Measurements from ENCODE around the gene HFM1.

DNA sequence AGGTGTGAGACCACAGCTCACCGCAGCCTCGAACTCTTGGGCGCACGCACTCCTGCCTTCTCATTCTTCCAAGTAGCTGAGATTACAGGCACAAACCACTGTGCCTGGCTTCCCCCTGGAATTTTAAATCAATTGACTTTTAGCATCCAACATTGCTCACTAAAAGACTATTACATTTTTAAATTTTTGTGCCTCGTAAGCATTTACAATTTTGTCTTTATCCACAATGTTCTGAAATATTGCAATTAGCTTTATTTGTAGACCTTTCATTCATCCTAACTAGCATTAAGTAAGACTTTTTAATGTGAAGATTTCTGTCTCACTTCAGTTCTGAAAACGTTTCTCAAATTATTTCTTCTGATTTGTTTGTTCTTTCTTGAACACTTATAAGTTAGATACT is 122.9 kb downstream of the HFM1 start:
- TF ChIP-seq, protein P1, sequence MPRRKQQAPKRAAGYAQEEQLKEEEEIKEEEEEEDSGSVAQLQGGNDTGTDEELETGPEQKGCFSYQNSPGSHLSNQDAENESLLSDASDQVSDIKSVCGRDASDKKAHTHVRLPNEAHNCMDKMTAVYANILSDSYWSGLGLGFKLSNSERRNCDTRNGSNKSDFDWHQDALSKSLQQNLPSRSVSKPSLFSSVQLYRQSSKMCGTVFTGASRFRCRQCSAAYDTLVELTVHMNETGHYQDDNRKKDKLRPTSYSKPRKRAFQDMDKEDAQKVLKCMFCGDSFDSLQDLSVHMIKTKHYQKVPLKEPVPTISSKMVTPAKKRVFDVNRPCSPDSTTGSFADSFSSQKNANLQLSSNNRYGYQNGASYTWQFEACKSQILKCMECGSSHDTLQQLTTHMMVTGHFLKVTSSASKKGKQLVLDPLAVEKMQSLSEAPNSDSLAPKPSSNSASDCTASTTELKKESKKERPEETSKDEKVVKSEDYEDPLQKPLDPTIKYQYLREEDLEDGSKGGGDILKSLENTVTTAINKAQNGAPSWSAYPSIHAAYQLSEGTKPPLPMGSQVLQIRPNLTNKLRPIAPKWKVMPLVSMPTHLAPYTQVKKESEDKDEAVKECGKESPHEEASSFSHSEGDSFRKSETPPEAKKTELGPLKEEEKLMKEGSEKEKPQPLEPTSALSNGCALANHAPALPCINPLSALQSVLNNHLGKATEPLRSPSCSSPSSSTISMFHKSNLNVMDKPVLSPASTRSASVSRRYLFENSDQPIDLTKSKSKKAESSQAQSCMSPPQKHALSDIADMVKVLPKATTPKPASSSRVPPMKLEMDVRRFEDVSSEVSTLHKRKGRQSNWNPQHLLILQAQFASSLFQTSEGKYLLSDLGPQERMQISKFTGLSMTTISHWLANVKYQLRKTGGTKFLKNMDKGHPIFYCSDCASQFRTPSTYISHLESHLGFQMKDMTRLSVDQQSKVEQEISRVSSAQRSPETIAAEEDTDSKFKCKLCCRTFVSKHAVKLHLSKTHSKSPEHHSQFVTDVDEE (CRISPR knock-in tag; IDR thresholded peaks at IDR 0.05) = no peak
- no peak for TF ChIP-seq ZNF565 (CRISPR knock-in tag; conservative IDR thresholded peaks at IDR 0.05; ENCODE audit: low read depth)
- TF ChIP-seq PATZ1 (CRISPR knock-in tag; IDR thresholded peaks at IDR 0.05; ENCODE audit: borderline replicate concordance) = no peak
- TF ChIP-seq, protein P2, sequence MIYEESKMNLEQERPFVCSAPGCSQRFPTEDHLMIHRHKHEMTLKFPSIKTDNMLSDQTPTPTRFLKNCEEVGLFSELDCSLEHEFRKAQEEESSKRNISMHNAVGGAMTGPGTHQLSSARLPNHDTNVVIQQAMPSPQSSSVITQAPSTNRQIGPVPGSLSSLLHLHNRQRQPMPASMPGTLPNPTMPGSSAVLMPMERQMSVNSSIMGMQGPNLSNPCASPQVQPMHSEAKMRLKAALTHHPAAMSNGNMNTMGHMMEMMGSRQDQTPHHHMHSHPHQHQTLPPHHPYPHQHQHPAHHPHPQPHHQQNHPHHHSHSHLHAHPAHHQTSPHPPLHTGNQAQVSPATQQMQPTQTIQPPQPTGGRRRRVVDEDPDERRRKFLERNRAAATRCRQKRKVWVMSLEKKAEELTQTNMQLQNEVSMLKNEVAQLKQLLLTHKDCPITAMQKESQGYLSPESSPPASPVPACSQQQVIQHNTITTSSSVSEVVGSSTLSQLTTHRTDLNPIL (CRISPR knock-in tag; IDR thresholded peaks at IDR 0.05; ENCODE audit: low read depth) = no peak
- TF ChIP-seq ZNF70 (CRISPR knock-in tag; IDR thresholded peaks at IDR 0.05) = no peak
- no peak for TF ChIP-seq CSRNP3 (CRISPR knock-in tag; IDR thresholded peaks at IDR 0.05)
- no peak for TF ChIP-seq ISL1 (CRISPR knock-in tag; IDR thresholded peaks at IDR 0.05)
